Measurements from ENCODE around the gene CPED1. TPM values are rescaled to one million over a fixed set of nuclear protein-coding genes. Genes with fewer than 3 reads are reported as not detected.

CPED1 gene
- total RNA-seq, 4 donors from 2014 or later, result 32.5 to 49.5 (median 40.2) TPM

DNA sequence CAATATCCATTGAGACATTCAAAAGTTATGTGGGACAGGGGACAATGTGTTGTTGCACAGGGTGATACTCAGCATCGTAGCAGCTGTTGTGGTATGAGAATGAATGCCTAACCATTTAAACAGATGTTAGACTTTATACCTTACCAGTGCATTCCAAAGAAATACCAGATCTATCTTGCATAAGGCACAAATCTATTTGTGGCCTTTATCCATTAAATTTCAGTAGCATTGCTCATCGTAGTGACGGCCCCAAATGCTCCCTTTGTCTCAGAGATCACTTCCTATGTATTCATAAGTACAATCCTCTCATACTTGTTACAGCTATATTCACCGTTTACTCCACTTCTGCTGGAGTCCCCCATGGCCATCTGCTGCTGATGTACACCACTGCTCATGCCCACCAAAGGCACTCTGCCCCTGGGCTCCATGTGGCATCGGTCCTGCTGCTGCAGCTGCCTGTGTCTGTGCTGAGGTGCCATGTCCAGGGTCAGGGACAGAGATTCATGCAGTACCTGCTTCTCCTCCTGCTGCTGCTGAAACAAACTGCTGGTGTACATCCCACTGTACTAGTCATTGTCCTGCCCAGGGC lies 96.3 kb downstream of the CPED1 start:
- TF ChIP-seq CTCF (IDR thresholded peaks at IDR 0.05; ENCODE audit: low read depth), result no peak

DNA sequence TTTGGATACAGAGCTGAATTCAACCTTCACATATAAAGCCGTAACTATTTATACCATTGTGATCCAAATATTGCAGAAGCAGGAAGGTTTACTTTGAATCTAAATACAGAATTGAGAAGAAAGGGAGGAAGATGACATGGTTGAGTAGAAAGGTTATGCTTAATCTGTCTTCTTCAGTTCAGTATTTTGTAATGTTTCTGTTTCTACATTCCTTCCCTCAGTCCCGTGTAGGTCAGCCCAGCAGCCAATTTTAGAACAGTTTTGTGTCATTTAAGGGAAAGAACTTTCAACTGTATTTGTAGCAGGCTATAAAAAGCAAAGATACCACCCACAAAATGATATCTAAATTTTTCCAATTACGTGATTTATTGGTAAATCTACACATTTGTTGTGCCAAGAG lies 97.4 kb downstream of the CPED1 start:
- no peak for TF ChIP-seq CTCF (IDR thresholded peaks at IDR 0.05; ENCODE audit: low read depth)

DNA sequence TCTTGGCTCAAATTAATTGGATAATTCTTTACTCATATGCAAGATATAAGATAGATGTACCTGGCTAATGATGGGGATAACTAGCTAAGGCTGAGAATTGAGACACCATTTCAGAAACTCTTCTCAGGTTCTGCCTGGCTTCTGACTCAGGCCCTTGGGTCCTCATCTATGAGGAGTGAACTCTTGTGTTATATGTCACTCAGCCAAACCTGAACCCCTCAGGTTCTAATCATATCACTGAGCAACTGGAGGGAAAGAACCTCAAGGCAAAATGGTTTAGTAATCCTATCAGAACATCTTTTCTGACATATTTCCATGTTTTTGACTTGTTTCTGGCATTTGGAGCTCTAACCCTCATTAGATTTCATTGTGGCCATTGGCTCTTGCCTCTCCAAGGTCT lies 100.4 kb downstream of the CPED1 start:
- TF ChIP-seq CTCF (IDR thresholded peaks at IDR 0.05; ENCODE audit: low read depth), result no peak

DNA sequence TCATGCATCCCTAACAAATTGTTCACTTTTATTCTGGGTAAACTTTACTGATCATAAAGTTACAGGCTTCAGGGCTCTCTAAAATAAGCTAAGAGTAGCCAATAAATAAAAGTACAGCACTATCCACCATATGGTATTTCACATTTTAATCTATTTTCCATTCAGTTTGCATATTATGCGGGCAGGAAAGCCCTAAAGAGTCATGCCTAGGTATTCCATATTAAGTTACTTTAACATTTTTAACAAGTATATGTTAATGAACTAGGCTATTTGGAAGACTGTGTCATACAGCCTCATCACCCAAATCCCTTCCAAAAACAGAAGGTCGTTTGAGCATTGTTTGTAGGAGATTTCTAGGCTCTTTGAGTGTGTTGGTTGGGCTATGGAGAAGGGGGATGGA lies 106.3 kb downstream of the CPED1 start:
- TF ChIP-seq CTCF (IDR thresholded peaks at IDR 0.05; ENCODE audit: low read depth), result no peak

- no peak for TF ChIP-seq CTCF (IDR thresholded peaks at IDR 0.05; ENCODE audit: low read depth)
Observed at GRCh38 chr7:121097577-121097976, 109.1 kb downstream of the CPED1 start.

GRCh38 chr7:121099572-121099971 lies 111.1 kb downstream of the CPED1 start:
- no peak for TF ChIP-seq CTCF (IDR thresholded peaks at IDR 0.05; ENCODE audit: low read depth)

DNA sequence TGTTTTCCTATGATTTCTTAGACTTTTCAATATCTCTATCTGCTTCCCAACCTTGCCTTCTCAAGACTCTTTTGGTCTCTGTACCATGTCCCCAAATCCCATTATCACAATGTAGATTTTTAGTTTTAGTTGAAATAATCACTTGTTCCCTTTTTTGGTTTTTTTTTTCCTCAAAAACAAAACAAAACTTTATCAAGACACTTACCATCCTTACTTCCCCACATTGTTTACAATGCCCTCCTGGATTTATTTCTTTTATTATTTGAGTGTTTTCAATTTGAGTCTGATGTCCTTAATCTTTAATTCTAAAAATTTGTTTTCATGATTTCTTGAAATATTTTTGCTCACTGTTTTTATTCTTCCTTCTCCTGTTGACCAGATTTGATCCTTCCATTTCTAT lies 112.6 kb downstream of the CPED1 start:
- no peak for TF ChIP-seq CTCF (IDR thresholded peaks at IDR 0.05; ENCODE audit: low read depth)
